ENCODE data around the gene ITGB2. TPM values are rescaled to one million over a fixed set of nuclear protein-coding genes. Genes with fewer than 3 reads are reported as not detected.
A peak's percentile ranks its signal among the peaks of the same experiment; 100 is the strongest.

The ITGB2 gene
- total and polyA plus RNA-seq, 11 donors, result 6.1 to 253 (median 20.6) TPM

DNA sequence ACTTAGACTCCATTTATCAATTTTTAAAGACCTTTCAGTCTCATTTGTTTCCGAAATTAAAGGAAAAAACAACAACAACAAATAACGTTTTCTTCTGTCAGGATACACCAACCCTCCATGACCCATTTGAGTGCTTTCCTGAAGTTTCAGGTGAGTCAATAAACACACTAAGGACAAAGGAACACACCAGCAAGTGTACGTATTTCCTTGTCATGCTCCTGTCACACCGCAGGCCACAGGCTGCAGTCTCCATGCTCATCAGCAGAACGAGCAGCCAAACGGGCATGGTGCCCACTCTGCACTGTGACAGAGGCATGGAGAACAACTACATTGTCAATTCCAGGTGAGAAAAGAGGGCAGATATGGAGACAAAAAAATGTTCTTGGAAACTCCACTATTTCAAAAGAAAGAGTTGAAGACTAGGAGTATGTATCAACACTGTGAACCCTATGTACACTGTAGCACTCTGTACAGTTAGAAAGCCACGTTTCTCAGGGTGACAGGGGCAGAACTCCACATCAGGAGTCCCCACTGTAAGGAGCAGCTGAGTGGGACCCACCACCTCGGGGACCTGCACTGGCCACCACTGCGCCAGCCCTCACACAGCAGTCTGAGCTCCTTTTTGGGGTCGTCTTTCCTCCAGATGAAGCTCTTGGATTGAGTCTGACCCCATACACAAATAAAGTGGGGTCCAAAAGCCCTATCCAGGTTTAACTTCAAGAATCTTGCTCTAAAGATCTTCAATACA, 49.8 kb downstream of the ITGB2 start:
- Histone ChIP-seq H3K4me3 (peak overlapping the region in 9 of 12 donors; percentile 66 to 98 (median 83)), H3K27ac (peak overlapping the region; percentile 80 to 99 (median 95)), H3K36me3 (peaks cover 0 to 6% (median 0%) of the 10 kb centered on the region in 9 donors), H3K4me1 (peaks cover 6 to 86% (median 73%) of the 10 kb centered on the region in 12 donors), H3K27me3 (no peaks in the 10 kb centered on the region), H3K9me3 (no peaks in the 10 kb centered on the region)
- intact Hi-C loops (cut with DNase I), result loop anchor here in 7 of 10 donors (5.0 to 10.0 kb wide), 4 partner anchors 54 to 264 kb away; partner anchors contain the start of genes UBE2G2 (in 5 of the 7) and SUMO3 (in 4 of the 7)
- ATAC-seq, result peak in 2 of 4 donors; percentile 18 to 33
- DNase-seq, result peak; percentile 59 to 86 (median 84)
- WGBS, 4 donors, result 34 to 48% (median 43%) methylated on average over 10 of the region's 10 CpGs
- TF ChIP-seq POLR2A (IDR thresholded peaks at IDR 0.05), result no peak
- TF ChIP-seq, protein P1, sequence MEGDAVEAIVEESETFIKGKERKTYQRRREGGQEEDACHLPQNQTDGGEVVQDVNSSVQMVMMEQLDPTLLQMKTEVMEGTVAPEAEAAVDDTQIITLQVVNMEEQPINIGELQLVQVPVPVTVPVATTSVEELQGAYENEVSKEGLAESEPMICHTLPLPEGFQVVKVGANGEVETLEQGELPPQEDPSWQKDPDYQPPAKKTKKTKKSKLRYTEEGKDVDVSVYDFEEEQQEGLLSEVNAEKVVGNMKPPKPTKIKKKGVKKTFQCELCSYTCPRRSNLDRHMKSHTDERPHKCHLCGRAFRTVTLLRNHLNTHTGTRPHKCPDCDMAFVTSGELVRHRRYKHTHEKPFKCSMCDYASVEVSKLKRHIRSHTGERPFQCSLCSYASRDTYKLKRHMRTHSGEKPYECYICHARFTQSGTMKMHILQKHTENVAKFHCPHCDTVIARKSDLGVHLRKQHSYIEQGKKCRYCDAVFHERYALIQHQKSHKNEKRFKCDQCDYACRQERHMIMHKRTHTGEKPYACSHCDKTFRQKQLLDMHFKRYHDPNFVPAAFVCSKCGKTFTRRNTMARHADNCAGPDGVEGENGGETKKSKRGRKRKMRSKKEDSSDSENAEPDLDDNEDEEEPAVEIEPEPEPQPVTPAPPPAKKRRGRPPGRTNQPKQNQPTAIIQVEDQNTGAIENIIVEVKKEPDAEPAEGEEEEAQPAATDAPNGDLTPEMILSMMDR (IDR thresholded peaks at IDR 0.05), result no peak

DNA sequence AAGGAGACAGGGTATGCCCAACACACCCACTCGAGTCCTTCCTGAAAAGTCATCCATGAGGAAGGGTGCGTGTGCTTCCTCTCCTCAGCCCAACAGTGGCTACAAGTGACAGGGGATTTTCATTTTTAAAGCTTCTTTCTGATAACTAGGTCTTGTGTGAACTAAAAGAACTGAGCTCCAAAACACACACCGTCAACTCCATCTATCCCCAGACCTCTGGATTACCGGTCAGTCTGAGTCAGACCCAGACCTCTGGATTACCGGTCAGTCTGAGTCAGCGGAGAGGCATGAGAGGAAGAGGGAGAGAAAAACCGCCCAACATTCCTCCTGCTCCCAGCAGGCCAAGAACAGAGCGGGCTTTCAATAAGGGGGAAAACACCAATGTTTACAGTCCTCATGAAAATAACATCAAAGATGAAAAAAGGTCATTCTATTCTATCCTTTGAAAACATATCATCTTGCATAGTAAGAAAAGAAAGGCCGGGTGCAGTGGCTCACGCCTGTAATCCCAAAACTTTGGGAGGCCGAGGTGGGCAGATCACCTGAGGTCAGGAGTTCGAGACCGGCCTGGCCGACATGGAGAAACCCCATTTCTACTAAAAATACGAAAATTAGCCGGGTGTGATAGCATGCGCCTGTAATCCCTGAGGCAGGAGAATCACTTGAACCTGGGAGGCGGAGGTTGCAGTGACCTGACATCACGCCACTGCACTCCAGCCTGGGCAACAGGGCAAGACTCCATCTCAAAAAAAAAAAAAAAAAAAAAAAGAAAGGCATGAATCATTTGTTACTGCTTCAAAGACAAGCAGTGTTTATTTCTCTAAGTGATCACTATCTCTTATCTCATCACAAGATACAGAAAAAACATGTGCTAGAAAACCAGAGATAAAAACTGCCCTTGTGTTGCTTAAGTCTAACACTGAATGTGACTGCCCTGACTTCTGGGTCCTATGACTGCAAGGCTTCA, 50.6 kb downstream of the ITGB2 start:
- Histone ChIP-seq H3K4me1 (peaks cover 10 to 86% (median 74%) of the 10 kb centered on the region in 12 donors), H3K27ac (peak overlapping the region; percentile 80 to 99 (median 95)), H3K36me3 (peaks cover 0 to 12% (median 4%) of the 10 kb centered on the region in 9 donors), H3K4me3 (peak overlapping the region in 7 of 12 donors; percentile 14 to 92 (median 66)), H3K9me3 (no peaks in the 10 kb centered on the region), H3K27me3 (no peaks in the 10 kb centered on the region)
- peak in 1 of 2 donors; percentile 39 for TF ChIP-seq POLR2A (IDR thresholded peaks at IDR 0.05)
- TF ChIP-seq, protein P1 (IDR thresholded peaks at IDR 0.05), result no peak
- intact Hi-C loops (cut with DNase I), result loop anchor here in 7 of 10 donors (5.0 to 10.0 kb wide), 4 partner anchors 53 to 265 kb away; partner anchors contain the start of genes SUMO3 (in 6 of the 7) and UBE2G2 (in 5 of the 7)
- DNase-seq (peak in 4 of 5 donors; percentile 46 to 79 (median 52)), ATAC-seq (peak in 3 of 4 donors; percentile 20 to 43 (median 40))
- 39 to 51% (median 44%) methylated on average over 19 of the region's 19 CpGs for WGBS, 4 donors

DNA sequence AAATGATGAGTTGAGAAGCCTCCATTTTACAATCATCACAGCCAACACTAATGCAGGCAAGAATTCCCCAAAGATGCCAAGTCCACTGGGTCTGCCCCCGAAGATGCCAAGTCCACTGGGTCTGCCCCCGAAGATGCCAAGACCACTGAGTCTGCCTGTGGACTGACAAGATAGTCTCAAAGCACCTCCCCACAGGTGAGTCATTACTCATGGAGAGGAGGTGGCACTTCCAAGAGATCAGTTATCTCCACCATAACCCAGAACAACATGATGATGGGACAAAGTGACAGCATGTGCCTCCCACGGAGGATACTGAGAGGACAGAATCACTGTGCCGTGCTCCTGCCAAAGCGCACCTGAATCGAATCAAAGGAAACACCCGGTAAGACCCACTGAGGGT, 52.0 kb downstream of the ITGB2 start:
- TF ChIP-seq POLR2A (IDR thresholded peaks at IDR 0.05), result no peak
- TF ChIP-seq, protein P1 (IDR thresholded peaks at IDR 0.05), result no peak
- intact Hi-C loops (cut with DNase I), result loop anchor here in 2 of 10 donors (5.0 kb wide), 1 partner anchor 51 kb away; the partner anchor contains the start of gene SUMO3 (in 2 of the 2)
- no peak overlapping the region for H3K4me3 ChIP-seq
- WGBS, 4 donors, result 84 to 92% (median 90%) methylated on average over 7 of the region's 7 CpGs
- ATAC-seq (no peak), DNase-seq (peak in 1 of 5 donors; percentile 17)
- H3K36me3 ChIP-seq, result peaks cover 0 to 26% (median 17%) of the 10 kb centered on the region in 9 donors
- H3K9me3 ChIP-seq, result no peaks in the 10 kb centered on the region
- H3K27ac ChIP-seq, result peak overlapping the region in 8 of 12 donors; percentile 90 to 99 (median 94)
- peaks cover 10 to 84% (median 72%) of the 10 kb centered on the region in 12 donors for H3K4me1 ChIP-seq
- H3K27me3 ChIP-seq, result no peaks in the 10 kb centered on the region

Data from heart left ventricle (tissue), 16 donors.